ENCODE results near the gene TUBGCP3.

TUBGCP3 gene

DNA sequence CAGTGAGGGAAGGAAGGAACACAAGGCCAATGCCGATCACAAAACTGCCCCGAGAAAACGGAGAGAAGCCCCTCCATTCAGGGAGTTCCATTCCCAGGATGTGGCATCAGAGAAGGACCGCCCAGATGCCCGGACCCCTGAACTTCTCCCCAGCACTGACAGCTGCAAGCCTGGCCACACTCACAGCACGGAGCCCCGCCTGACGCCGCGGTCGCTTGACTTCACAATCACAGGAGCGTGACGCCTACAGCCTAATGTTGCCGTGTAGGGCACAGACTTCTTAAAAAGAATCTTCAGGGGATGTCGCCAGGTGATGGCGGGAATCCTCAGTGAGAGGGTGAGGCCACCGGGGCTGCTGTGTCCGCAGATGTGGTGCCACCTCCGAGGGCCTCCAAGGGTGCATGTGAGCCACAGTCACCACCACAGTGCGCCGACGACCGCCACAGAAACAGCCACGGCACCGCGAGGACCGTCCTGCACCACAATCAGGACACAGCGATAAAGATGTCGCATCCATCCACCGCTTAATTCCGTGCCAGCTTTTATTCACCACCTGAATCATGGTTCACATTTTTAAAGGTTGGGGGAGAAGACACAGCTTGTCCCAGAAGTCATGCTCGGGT, 134.6 kb downstream of the TUBGCP3 start:
- no peak for DNase-seq (ENCODE audit: low read depth)

DNA sequence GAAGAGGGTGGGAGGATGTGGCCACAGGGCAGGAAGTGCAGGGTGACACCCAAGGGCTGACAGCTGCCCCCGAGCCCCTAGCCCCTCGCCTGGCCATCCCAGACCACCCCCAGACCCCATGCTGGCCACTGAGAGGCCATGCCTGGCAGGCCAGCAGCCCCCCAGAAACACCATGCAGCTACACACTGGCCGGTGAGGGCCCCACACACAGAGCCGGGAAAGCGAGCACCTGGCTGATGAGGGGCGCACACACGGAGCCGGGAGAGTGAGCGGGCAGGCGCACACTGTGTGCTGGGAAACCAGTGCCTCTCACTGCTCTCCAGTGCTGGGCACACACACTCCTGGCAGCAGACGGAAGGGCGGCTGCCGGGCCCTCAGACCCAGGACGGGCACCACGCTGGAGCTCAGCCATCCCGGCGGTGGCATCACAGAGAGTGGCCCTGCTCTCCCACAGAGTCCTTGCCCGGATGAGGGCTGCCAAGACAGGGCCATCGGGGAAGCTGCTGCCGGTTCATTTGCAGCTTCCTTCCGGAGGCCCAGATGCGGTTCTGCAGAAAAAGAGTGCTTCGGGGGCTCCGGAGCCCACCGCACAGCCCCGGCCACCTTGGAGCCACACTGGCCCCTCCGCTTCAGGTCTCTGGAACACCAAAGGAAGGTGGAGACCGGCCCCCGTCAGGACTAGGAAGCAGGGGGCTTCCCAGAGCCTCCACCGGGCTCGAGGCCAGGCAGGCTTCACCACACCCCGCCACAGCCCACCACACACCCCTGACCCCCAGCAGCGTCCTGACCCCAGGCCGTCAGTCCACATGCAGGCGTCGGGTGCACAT, 135.4 kb downstream of the TUBGCP3 start:
- no peak for DNase-seq (ENCODE audit: low read depth)

DNA sequence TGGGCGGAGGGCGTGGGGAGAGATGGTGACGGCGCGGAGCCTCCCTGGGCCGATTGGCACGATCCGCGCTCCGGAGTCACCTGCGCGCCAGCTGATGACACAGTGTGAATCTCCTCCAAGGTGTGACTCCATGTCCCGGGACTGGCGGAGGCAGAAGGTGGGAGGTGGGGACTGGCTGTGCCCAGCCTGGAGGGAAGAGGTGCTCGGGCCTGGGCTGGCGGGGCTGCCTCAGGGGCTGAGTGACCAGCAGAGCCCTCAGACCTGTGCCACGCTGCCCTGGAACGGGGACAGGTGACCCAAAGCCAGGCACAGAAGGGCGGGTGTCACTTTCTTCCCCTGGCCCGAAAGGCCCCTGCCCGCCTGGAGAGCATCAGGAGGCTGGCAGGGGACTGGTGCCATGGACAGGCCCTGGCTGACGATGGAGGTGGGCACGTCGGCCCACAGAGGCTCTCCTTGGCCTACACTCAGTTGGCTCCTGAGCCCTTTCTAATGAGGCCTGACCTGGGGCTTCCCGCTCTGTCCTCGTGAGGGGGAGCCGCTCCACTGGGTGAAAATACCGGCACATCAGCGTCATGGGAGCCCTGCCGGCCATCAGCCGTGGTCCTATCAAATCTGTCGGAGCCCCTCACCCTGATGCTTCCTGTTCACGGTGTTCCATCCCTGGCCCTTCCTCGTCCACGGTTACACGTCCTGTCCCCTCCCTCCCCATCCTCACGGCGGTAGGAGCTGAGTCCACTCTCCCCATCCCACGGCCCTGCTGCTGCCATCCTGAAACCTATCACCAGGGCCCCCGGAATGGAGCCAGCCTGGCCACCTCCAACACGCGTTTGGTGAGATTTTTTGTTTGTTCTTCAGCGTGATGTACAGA, 136.2 kb downstream of the TUBGCP3 start:
- no peak for DNase-seq (ENCODE audit: low read depth)

DNA sequence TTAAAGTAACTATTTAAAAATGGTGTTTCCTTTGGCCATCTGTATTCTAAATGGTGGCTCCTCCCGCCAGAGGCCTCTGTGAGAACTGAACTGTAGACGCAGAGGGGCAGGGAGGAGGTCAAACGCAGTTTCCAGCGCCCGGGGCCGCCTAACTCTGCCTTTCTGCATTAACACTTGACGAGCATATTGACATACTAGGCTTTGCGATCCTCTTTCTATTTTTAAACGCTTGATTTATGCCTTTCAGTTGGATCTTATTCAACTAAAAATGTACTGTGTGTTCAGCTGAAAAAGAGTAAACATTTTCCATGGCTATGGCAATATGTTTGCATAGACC, 137.1 kb downstream of the TUBGCP3 start:
- no peak for DNase-seq (ENCODE audit: low read depth)

DNA sequence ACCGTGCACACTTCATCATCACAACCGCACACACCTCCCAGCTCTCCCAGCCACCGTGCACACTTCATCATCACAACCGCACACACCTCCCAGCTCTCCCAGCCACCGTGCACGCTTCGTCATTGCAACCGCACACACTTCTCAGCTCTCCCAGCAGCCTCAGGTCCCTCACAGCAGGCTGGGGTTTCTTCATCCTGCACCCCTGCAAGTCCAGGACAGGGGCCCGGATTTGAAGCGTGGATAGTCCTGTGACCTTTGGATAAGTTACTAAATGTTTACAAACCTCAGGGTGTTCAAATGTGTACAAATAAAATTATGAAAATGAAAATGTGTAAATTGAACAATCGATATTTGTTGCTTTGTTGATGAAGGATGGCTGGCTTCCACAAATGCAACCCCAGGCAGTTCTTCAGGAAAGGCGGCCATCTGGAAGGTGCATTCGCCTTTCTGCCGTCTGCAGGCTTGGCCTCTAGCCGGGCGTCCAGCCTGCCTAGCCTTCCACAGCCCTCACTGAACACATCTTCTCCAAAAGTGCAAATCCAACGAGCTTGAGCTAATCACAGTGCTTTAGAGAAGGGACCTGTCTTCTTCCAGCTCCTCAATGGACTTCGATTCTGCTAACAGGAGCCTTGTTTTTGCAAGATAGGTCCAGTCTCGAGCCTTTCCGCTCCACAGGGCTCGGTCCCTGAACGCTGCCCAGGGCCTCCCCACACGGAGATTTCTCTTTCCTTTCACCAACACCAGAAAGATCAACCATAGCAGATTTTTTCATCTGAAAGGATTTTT, 137.6 kb downstream of the TUBGCP3 start:
- no peak for DNase-seq (ENCODE audit: low read depth)

DNA sequence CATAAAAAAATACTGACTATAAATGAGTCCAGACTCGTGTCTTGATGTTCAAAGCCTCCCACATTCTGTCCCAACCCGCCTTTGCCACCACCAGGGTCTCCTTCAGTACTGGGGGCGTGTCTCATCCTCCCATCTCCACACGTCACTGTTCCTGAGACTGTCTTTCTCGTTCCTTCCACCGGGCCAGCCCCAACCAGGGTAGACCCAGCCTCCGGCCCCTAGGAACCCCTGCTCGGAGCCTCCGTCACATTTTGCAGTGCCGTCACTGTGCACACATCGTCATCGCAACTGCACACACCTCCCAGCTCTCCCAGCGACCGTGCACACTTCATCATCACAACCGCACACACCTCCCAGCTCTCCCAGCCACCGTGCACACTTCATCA, 138.4 kb downstream of the TUBGCP3 start:
- DNase-seq (ENCODE audit: low read depth) = no peak

DNA sequence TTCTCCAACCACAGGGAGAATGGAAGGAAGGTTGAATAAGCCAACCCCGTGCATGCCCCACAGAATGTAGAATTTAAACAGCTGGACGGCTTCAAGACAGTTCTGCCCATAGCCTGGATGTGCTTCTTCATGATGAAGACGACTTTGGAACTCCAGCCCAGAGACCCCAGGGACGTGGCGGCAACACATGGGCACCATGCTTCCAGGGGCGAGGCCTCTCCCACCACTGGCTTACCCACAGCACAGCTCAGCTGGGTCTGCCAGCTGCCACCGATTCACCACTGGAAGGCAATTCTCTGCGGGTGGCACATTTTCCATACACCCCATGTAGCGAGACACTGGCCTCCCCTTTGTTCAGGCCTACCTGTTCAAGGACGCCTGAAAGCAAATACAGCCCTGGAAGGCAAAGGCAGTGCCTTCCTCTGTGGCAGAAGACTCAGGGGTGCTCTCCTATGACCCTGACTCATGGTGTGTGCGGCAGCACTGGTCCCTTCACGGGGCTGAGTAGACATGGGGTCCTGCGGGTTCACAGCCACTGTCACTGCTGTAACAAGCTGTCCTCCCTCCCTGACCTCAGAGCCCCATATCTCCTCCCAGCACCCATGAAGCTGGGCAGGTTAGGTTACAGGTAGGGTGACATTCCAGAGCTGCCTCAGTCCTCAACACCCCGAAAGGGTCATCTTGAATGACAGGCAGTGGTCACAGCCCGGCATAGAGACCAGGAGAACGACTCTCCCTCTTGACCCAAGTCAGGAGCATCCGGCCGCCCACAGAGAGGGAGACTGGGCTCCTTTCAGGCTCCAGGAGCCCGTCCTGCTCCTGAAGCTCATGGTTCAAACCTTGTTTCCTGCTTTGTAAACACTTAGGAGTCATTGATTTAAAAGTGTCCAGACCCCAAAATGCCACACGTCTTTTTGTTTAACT, 139.1 kb downstream of the TUBGCP3 start:
- no peak for DNase-seq (ENCODE audit: low read depth)

DNA sequence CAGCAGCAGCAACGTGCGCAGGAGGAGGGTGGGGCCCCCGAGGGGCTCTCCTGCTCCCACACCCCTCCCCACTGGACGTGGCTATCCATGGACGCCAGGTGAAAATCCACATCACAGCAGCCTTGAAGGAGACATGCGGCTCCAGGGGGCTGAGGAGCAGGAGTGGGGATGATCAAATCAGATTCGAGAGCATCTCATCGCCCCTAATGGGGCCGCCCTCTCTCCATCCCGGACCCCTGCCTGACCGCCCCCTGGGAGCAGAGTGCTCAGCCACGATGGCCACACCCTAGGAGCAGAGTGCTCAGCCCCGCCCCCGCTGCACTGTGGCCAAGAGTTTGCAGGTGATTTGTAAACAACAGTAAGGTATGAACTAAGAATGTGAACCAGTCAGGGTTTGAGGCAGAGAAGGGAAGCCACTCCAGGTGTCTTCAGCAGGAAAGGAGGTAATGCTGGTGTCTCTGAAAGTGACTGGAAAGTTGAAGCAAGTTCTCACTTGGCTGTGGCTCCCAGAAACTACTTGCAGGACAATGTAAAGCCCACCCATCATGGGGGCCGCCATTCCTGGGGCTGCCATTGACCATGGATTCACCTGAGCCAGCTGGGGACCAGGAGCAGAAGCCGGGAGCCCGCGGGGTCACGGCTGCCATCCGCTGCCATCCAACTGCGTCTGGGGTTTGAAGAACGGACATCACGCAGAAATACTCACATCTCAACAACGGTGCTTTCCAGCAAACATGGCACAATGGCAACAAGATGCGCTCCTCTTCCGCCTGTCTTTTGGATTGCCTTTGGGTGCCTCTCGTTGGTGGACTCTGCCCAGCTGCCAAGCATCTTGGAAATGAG, 140.0 kb downstream of the TUBGCP3 start:
- DNase-seq (ENCODE audit: low read depth) = no peak

DNA sequence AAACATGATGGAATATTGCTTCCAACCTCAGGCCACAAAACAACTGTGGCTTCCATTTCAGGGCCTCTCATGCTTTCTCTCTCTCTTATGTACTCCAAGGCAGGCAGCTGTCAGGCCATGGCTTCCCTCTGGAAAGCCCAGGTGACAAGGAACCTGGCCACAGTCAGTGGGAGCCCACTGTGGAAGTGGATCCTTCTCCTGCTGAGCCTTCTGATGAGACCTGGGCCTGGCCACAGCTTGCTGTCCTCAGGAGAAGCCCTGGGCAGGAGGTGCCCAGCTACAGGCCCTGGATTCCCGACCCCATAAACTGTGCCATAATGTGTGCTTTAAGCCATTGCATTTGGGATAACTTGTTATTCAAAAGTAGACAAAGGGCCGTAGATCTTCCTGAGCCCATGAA, 140.6 kb downstream of the TUBGCP3 start:
- DNase-seq (ENCODE audit: low read depth) = no peak

DNA sequence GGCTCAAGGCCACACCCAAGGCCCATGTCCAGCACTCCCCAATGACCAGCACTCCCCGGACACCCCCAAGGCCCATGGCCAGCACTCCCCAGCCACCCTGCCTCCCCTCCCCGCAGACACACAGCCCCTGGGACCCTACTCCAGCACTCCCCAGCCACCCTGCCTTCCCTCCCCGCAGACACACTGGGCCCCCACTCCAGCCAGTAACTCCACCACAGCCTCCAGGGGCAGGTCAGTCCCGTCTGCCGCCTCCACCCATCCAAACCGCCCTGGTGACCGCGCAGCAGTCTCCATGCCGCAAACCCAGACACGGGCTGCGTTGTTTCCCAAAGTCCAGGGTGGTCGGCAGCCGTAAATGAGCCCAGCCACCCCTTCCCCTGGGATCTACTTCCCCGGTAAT, 141.1 kb downstream of the TUBGCP3 start:
- DNase-seq (ENCODE audit: low read depth) = no peak

DNA sequence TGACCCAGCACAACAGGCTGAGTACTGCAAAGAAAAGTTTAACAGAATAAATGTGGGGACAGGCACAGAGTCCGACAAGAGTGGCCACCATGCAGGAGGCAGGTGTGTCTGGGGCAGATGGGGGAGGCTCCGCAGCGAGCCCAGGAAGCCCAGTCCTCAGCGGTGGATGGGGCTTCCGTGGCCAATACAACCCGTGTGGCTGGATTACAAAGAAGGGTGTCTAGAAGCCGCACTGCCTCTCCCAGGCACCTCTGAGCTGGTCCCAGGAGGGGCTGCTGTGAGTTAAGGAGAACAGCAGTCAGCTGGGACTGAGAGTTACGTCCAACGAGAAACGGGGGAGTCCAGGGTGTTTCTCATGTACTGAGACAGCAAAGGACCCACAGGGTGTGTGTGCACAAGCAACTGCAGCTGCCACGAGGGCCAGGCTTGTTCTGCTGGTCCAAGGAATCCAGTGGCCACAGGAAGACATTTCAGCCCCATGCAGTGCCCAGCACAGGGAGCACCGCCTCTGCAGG, 141.5 kb downstream of the TUBGCP3 start:
- no peak for DNase-seq (ENCODE audit: low read depth)

DNA sequence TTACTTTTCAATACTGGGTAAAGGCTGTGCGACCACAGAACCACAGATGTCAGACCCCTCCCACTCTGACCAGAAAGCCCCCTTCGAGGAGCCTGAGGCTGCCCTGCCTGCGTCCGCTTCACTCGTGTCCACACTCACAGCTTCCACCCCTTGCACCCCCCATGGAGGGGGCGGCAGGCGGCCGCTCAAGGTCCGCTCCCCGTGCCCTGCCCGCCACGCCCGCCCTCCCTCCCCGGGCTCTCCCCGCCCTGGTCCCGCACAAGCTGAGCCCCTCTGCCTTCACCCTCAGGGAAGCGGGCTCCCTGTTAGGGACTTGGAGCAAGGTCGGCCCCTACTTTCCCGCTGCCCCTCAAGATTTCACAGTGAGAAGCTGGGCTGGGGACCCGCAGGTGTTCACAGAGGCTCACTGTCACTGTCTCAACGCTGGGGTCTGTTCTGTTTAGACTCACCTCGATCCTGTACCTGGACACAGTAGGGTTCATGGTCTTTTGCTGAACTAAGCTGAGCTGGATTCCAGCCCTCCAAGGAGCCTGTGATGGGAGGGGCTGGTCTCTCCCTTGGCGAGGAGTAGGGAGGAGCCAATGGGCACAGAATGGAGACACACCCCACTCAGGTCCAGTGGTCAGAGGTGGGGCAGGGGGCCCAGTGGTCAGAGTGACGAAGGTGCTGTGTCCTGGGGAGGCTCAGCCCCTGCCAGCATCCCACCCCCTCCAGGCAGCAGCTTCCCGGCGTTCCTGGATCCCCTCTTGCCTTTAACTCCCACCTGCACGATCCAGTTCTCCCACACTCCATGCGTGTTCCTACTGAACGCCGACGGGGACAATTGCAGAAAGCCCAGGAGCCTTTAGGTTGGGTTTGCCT, 142.3 kb downstream of the TUBGCP3 start:
- DNase-seq (ENCODE audit: low read depth) = no peak

DNA sequence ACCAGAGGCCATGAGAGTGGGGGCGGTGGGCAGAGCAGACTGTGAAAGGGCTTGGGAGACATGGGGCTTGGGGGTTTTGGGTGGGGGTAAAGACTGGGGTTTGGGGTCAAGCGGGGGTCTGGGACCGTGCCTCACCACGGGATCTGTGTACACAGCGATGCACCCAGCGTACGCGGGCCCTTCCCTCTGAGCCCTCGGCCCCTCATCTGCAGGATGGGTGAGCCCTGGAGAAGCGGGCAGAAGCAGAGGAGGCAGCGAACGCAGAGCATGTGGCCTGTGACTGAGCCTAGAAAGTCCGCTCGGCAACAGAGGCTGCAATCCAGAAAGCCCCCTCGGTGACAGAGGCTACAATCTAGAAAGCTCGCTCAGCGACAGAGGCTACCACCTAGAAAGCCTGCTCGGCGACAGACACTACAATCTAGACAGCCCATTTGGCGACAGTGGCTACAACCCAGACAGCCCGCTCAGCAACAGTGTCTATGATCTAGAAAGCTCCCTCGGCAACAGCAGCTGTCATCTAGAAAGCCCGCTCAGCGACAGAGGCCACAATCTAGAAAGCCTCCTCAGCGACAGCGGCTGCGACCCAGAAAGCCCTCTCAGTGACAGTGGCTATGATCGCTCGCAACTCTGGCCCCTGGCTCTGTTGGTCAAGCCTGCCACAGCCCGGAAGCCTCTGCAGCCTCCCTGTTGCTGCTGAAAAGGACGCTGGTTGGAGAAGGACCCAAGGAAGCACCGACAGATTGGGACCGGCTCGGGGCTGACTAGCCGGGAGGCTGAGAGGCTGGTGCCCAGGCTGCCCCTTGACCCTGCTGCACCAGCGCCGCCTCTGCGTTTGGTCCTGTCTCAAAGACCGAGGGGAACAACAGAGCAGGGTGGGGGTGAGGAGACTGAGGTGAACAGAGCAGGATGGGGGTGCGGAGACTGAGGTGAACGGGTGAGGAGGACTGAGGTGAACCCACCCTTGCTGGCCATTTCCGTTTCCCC, 143.2 kb downstream of the TUBGCP3 start:
- no peak for DNase-seq (ENCODE audit: low read depth)

DNA sequence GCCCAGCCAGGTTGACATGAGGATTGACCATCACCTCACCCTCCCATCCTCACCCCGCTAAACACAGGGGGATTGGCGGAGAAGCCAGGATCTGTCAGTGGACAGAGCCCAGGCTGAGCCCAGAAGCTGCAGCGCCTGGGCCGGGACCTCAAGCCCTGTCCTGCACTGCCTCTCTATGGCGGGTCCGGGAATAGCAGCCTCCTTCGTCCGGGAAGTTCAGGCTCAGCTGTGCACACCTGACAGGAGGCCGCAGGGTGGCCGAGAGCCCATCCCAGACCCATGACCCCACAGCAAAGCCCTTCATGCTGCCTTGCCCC, 144.0 kb downstream of the TUBGCP3 start:
- peak; percentile 52 for DNase-seq (ENCODE audit: low read depth)

DNA sequence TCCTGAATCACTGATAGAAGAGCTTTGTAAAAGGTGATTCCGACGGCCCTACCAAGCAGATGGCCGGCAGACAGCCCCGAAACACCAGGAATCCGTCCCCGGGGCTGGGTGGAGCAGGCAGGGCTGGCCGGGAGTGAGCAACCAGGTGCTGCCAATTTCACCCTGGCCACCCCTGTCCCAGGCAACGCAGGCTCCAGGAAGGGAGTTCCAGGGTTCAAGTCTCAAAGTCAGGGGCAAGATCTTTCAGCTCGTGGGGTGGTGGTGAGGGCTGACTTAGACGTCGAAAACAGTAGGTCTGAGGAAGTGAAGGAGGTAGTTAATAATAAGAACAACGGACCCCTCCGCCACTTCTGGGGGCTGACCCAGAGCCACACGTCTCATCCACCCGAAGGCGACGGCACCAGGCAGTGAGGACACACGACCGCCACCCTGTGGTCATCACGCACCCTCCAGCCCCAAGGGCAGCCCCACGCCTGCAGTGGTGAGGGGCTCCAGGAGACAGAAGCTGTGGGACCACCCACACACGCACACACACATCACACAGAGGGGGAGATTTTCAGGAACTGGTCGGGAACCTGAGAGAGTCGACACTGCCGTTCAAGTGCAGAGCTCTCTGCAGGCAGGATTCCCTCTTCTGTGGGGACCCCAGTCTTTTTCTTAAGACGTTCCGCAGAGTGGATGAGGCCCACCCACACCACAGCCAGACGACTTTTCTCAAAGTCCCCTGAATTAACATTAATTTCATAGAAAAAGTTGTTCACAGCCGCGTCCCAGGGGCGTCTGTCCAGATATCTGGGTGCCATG, 144.6 kb downstream of the TUBGCP3 start:
- no peak for DNase-seq (ENCODE audit: low read depth)

DNA sequence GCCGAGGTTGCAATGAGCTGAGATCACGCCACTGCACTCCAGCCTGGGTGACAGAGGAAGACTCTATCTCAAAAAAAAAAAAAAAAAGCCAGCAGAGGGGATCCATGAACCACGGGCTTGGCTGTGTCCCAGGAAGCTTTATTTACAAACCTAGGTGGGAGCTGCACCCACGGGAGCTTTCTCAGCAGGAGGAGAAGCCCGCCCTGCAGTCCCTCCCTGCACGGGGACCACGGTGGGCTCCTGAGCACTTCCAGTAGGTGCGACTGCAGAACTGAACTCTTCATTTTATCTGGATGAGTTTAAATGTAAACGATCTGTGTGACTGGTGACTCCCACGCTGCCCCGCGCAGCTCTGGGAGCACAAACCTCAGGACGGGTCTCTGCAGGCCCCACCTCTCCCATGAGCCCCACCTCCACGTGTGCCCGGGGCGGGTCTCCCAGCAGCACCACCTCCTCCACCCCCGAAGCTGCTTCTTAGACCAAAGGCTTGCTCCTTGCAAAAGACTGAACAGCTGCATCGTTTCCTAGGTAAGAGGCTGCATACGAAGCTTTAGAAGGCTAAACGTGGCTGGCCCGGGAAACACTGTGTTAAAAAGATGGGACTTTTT, 145.4 kb downstream of the TUBGCP3 start:
- no peak for DNase-seq (ENCODE audit: low read depth)
